ENCODE data around the gene ATRIP. TPM values are rescaled to one million over a fixed set of nuclear protein-coding genes. Genes with fewer than 3 reads are reported as not detected.
A peak's percentile ranks its signal among the peaks of the same experiment; 100 is the strongest.

ATRIP gene
- total and polyA plus RNA-seq, 2 of the 8 experiments (the other 6 are each of a cell fraction or from before 2014, with no cell fraction given), result 18.5 to 20.2 TPM

- no peak for FAIRE-seq
- TF ChIP-seq JUND (IDR thresholded peaks at IDR 0.05; ENCODE audit: low read length), result no peak
- no peak for TF ChIP-seq CREB1 (IDR thresholded peaks at IDR 0.05)
- TF ChIP-seq SAP30 (IDR thresholded peaks at IDR 0.05; ENCODE audit: insufficient read depth, insufficient replicate concordance, low read length), result no peak
- TF ChIP-seq SP1 (IDR thresholded peaks at IDR 0.05; ENCODE audit: low read depth, low read length), result no peak
- TF ChIP-seq BRCA1 (IDR thresholded peaks at IDR 0.05; ENCODE audit: low read depth, low read length), result no peak
- no peak for TF ChIP-seq TBP (IDR thresholded peaks at IDR 0.05; ENCODE audit: low read depth, low read length)
- no peak for TF ChIP-seq SUZ12 (IDR thresholded peaks at IDR 0.05; ENCODE audit: low read length)
- TF ChIP-seq SP2 (IDR thresholded peaks at IDR 0.05; ENCODE audit: low read length), result no peak
- TF ChIP-seq EP300 (IDR thresholded peaks at IDR 0.05; ENCODE audit: borderline replicate concordance in 1 of 2, low read depth in 2 of 2, low read length in 2 of 2), result no peak
- no peak for TF ChIP-seq GABPA (IDR thresholded peaks at IDR 0.05; ENCODE audit: borderline replicate concordance, insufficient read depth, low read length)
- TF ChIP-seq, protein P1, sequence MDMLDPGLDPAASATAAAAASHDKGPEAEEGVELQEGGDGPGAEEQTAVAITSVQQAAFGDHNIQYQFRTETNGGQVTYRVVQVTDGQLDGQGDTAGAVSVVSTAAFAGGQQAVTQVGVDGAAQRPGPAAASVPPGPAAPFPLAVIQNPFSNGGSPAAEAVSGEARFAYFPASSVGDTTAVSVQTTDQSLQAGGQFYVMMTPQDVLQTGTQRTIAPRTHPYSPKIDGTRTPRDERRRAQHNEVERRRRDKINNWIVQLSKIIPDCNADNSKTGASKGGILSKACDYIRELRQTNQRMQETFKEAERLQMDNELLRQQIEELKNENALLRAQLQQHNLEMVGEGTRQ (IDR thresholded peaks at IDR 0.05; ENCODE audit: low read length), result no peak
- TF ChIP-seq KDM5A (IDR thresholded peaks at IDR 0.05; ENCODE audit: low read length), result no peak
- no peak for TF ChIP-seq BACH1 (IDR thresholded peaks at IDR 0.05; ENCODE audit: low read length)
Measured at GRCh38 chr3:48441940-48442339, 4.6 kb upstream of the ATRIP start.

More at GRCh38 chr3:48441940-48442339, 4.6 kb upstream of the ATRIP start:
- no peak overlapping the region for H2BK5ac ChIP-seq (ENCODE audit: low read depth, low read length)
- H3K4me1 ChIP-seq (replicated peaks in 1 of 4; ENCODE audit: control insufficient read depth in 3 of 4, insufficient read depth in 4 of 4, low read length in 3 of 4), result peaks cover 0 to 13% (median 5%) of the 10 kb centered on the region in 4 experiments; a peak in 6 of 7 replicates
- no peak overlapping the region for H2BK120ac ChIP-seq (replicated peaks; ENCODE audit: low read depth, low read length)
- no peak overlapping the region for H2AFZ ChIP-seq (ENCODE audit: low read length)
- H2BK15ac ChIP-seq (ENCODE audit: low read length), result no peak overlapping the region
- CTCF ChIA-PET (ENCODE audit: partially characterized antibody), result interaction anchor here (1.0 to 1.4 kb wide), 3 partner anchors 10 to 107 kb away, joined by 3 to 4 read pairs (median 4); no protein-coding TSS in a partner anchor
- peak overlapping the region in 2 of 4 experiments; percentile 7 to 90; a peak in 3 of 8 replicates for H3K4me3 ChIP-seq (ENCODE audit: extremely low read depth in 1 of 4, insufficient read depth in 2 of 4, low read depth in 3 of 4, low read length in 4 of 4)
- H3K79me2 ChIP-seq (ENCODE audit: control insufficient read depth in 1 of 2, insufficient read depth in 2 of 2, low read length in 2 of 2), result peaks cover 5 to 36% of the 10 kb centered on the region in 2 experiments; a peak in 3 of 4 replicates
- no peak for DNase-seq (ENCODE audit: low read depth in 1 of 2, low spot score in 2 of 2)
- H3K23me2 ChIP-seq (ENCODE audit: low read depth, low read length), result peaks cover 11% of the 10 kb centered on the region
- POLR2A ChIA-PET (ENCODE audit: partially characterized antibody), result interaction anchor here (0.5 to 10.3 kb wide), 4 partner anchors 10 to 170 kb away, joined by 3 to 233 read pairs (median 4); partner anchors contain the start of gene PLXNB1
- no peak overlapping the region for H3K56ac ChIP-seq (replicated peaks; ENCODE audit: insufficient read length, low read depth, low read length)
- peak overlapping the region in 1 of 2 experiments; percentile 39; a peak in 2 of 4 replicates for H3K4me2 ChIP-seq (ENCODE audit: insufficient read depth in 1 of 2, low read depth in 2 of 2, low read length in 2 of 2)
- peaks cover 3 to 27% (median 13%) of the 10 kb centered on the region in 4 experiments; a peak in 5 of 8 replicates for H3K36me3 ChIP-seq (ENCODE audit: control insufficient read depth in 2 of 4, insufficient read depth in 4 of 4, low read length in 3 of 4)
- H4K8ac ChIP-seq (ENCODE audit: extremely low read depth, insufficient read depth, low read length), result no peak overlapping the region
- H2AK5ac ChIP-seq (ENCODE audit: low read depth, low read length), result no peak overlapping the region
- no peak overlapping the region for H3K18ac ChIP-seq (ENCODE audit: extremely low read depth, low read length)
- H4K91ac ChIP-seq (replicated peaks; ENCODE audit: insufficient read length, low read length), result no peak overlapping the region
- no peak overlapping the region for H4K5ac ChIP-seq (ENCODE audit: insufficient read length, low read depth, low read length)
- WGBS, 2 experiments (ENCODE audit: extremely low coverage in 1 of 2, insufficient coverage in 1 of 2, insufficient read length in 1 of 2, insufficient replicate concordance in 2 of 2, low coverage in 1 of 2, low lambda C conversion rate in 2 of 2, missing lambda C conversion rate in 1 of 2), result 96% methylated on average over 6 of the region's 6 CpGs; no CpG with 5 or more reads in 1 of the 2 experiments
- H3K27me3 ChIP-seq (replicated peaks in 1 of 4; ENCODE audit: control insufficient read depth in 3 of 4, extremely low read depth in 1 of 4, insufficient read depth in 3 of 4, low read length in 3 of 4), result no peaks in the 10 kb centered on the region
- H3K14ac ChIP-seq (ENCODE audit: insufficient read length), result no peak overlapping the region
- H4K20me1 ChIP-seq (replicated peaks in 1 of 2; ENCODE audit: control insufficient read depth in 1 of 2, insufficient read depth in 2 of 2, low read length in 2 of 2), result peaks cover 0 to 4% of the 10 kb centered on the region in 2 experiments
- no peak overlapping the region for H3K27ac ChIP-seq (ENCODE audit: low read depth, low read length)
- H3K79me1 ChIP-seq (ENCODE audit: low read depth, low read length), result peaks cover 8% of the 10 kb centered on the region
- H3K23ac ChIP-seq (ENCODE audit: insufficient read length), result no peak overlapping the region
- H2BK20ac ChIP-seq (ENCODE audit: low read length), result no peak overlapping the region
- H3K9me3 ChIP-seq (ENCODE audit: insufficient read depth in 2 of 2, low read depth in 1 of 2, low read length in 1 of 2), result no peaks in the 10 kb centered on the region
- no peak overlapping the region for H3K9ac ChIP-seq (replicated peaks in 1 of 4; ENCODE audit: extremely low read depth in 1 of 4, low read depth in 3 of 4, low read length in 3 of 4)
- H3K4ac ChIP-seq (replicated peaks; ENCODE audit: insufficient read length, low read depth, low read length), result no peak overlapping the region
- H2BK12ac ChIP-seq (ENCODE audit: low read depth, low read length), result no peak overlapping the region

Measured in H1 (cell line).